ENCODE data around the gene NAALADL2. TPM values are rescaled to one million over a fixed set of nuclear protein-coding genes. Genes with fewer than 3 reads are reported as not detected.

Gene NAALADL2
- total and polyA plus RNA-seq, 2 of the 8 experiments (the other 6 are each of a cell fraction or from before 2014, with no cell fraction given): 0.12 to 0.22 TPM

GRCh38 chr3:175374705-175375104 lies 515.6 kb downstream of the NAALADL2 start:
- Histone ChIP-seq H3K36me3 (ENCODE audit: control insufficient read depth in 2 of 4, insufficient read depth in 4 of 4, low read length in 3 of 4) (no peaks in the 10 kb centered on the region), H3K4me3 (ENCODE audit: extremely low read depth in 1 of 4, insufficient read depth in 2 of 4, low read depth in 3 of 4, low read length in 4 of 4) (no peak overlapping the region), H3K4me1 (replicated peaks in 1 of 4; ENCODE audit: control insufficient read depth in 3 of 4, insufficient read depth in 4 of 4, low read length in 3 of 4) (no peaks in the 10 kb centered on the region), H3K9ac (replicated peaks in 1 of 4; ENCODE audit: extremely low read depth in 1 of 4, low read depth in 3 of 4, low read length in 3 of 4) (no peak overlapping the region), H2BK20ac (ENCODE audit: low read length) (no peak overlapping the region), H3K27me3 (replicated peaks in 1 of 4; ENCODE audit: control insufficient read depth in 3 of 4, extremely low read depth in 1 of 4, insufficient read depth in 3 of 4, low read length in 3 of 4) (no peaks in the 10 kb centered on the region), H3K27ac (ENCODE audit: low read depth, low read length) (no peak overlapping the region), H3K23ac (ENCODE audit: insufficient read length) (no peak overlapping the region), H3K79me1 (ENCODE audit: low read depth, low read length) (no peaks in the 10 kb centered on the region), H3K79me2 (ENCODE audit: control insufficient read depth in 1 of 2, insufficient read depth in 2 of 2, low read length in 2 of 2) (no peaks in the 10 kb centered on the region), H4K8ac (ENCODE audit: extremely low read depth, insufficient read depth, low read length) (no peak overlapping the region), H4K5ac (ENCODE audit: insufficient read length, low read depth, low read length) (no peak overlapping the region), H2BK120ac (replicated peaks; ENCODE audit: low read depth, low read length) (no peak overlapping the region), H2BK5ac (ENCODE audit: low read depth, low read length) (no peak overlapping the region), H2AK5ac (ENCODE audit: low read depth, low read length) (no peak overlapping the region), H2BK15ac (ENCODE audit: low read length) (no peak overlapping the region), H2AFZ (ENCODE audit: low read length) (no peak overlapping the region), H3K14ac (ENCODE audit: insufficient read length) (no peak overlapping the region), H4K20me1 (replicated peaks in 1 of 2; ENCODE audit: control insufficient read depth in 1 of 2, insufficient read depth in 2 of 2, low read length in 2 of 2) (no peaks in the 10 kb centered on the region), H4K91ac (replicated peaks; ENCODE audit: insufficient read length, low read length) (no peak overlapping the region), H2BK12ac (ENCODE audit: low read depth, low read length) (no peak overlapping the region), H3K4me2 (ENCODE audit: insufficient read depth in 1 of 2, low read depth in 2 of 2, low read length in 2 of 2) (no peak overlapping the region), H3K56ac (replicated peaks; ENCODE audit: insufficient read length, low read depth, low read length) (no peak overlapping the region), H3K18ac (ENCODE audit: extremely low read depth, low read length) (no peak overlapping the region), H3K4ac (replicated peaks; ENCODE audit: insufficient read length, low read depth, low read length) (no peak overlapping the region), H3K23me2 (ENCODE audit: low read depth, low read length) (no peaks in the 10 kb centered on the region), H3K9me3 (ENCODE audit: insufficient read depth in 2 of 2, low read depth in 1 of 2, low read length in 1 of 2) (no peaks in the 10 kb centered on the region)
- CTCF ChIA-PET (ENCODE audit: partially characterized antibody): no interaction called here
- POLR2A ChIA-PET (ENCODE audit: partially characterized antibody): no interaction called here
- WGBS, 2 experiments (ENCODE audit: extremely low coverage in 1 of 2, insufficient coverage in 1 of 2, insufficient read length in 1 of 2, insufficient replicate concordance in 2 of 2, low coverage in 1 of 2, low lambda C conversion rate in 2 of 2, missing lambda C conversion rate in 1 of 2): 93% methylated on average over 1 of the region's 1 CpG; no CpG with 5 or more reads in 1 of the 2 experiments
- DNase-seq (ENCODE audit: low read depth in 1 of 2, low spot score in 2 of 2) (no peak), FAIRE-seq (no peak)
- no peak for TF ChIP-seq SP1 (IDR thresholded peaks at IDR 0.05; ENCODE audit: low read depth, low read length)
- no peak for TF ChIP-seq ATF2 (IDR thresholded peaks at IDR 0.05; ENCODE audit: low read length)
- TF ChIP-seq BRCA1 (IDR thresholded peaks at IDR 0.05; ENCODE audit: low read depth, low read length): no peak
- TF ChIP-seq EP300 (IDR thresholded peaks at IDR 0.05; ENCODE audit: borderline replicate concordance in 1 of 2, low read depth in 2 of 2, low read length in 2 of 2): no peak
- TF ChIP-seq POU5F1 (IDR thresholded peaks at IDR 0.05; ENCODE audit: low read depth, low read length): no peak
- no peak for TF ChIP-seq CEBPB (IDR thresholded peaks at IDR 0.05; ENCODE audit: low read depth, low read length)
- TF ChIP-seq GTF2F1 (IDR thresholded peaks at IDR 0.05; ENCODE audit: borderline replicate concordance, low read depth, low read length): no peak
- no peak for TF ChIP-seq SAP30 (IDR thresholded peaks at IDR 0.05; ENCODE audit: insufficient read depth, insufficient replicate concordance, low read length)
- no peak for TF ChIP-seq JUN (IDR thresholded peaks at IDR 0.05; ENCODE audit: low read depth, low read length)
- no peak for TF ChIP-seq ZNF274 (IDR thresholded peaks at IDR 0.05; ENCODE audit: borderline replicate concordance, extremely low read depth, low read length)
- TF ChIP-seq POLR2A (IDR thresholded peaks at IDR 0.05; ENCODE audit: control extremely low read depth in 1 of 2, low read depth in 2 of 2, low read length in 2 of 2): no peak
- TF ChIP-seq EZH2 (IDR thresholded peaks at IDR 0.05; ENCODE audit: low read depth, low read length, severe bottlenecking): no peak
- TF ChIP-seq RBBP5 (IDR thresholded peaks at IDR 0.05; ENCODE audit: borderline replicate concordance, low read depth, low read length): no peak
- TF ChIP-seq YY1 (IDR thresholded peaks at IDR 0.05; ENCODE audit: low read depth, low read length): no peak
